ENCODE results near the gene TBX2. TPM values are rescaled to one million over a fixed set of nuclear protein-coding genes. Genes with fewer than 3 reads are reported as not detected.

The TBX2 gene
- total and polyA plus RNA-seq, 9 of the 15 experiments (the other 6 are each of a cell fraction or from before 2014, with no cell fraction given): 0.18 TPM; not detected in 8

- TF ChIP-seq CUX1 (CRISPR knock-in tag; IDR thresholded peaks at IDR 0.05) (no peak), ZNF586 (CRISPR knock-in tag; conservative IDR thresholded peaks at IDR 0.05) (no peak)
Observed at GRCh38 chr17:61411011-61411260, 11.3 kb downstream of the TBX2 start (continued).

GRCh38 chr17:61411261-61412142 lies 11.9 kb downstream of the TBX2 start:
- in situ Hi-C loops (cut with MboI) (no loop called here), intact Hi-C loops (cut with micrococcal nuclease) (loop anchor here (2.0 to 10.0 kb wide), 4 partner anchors 139 to 423 kb away; no protein-coding TSS in a partner anchor)
- no peak overlapping the region for H3K27ac ChIP-seq (ENCODE audit: extremely low read depth, low read depth, low read length)
- CTCF ChIA-PET (ENCODE audit: low intra/inter-chr PET ratio): interaction anchor here (0.6 to 1.8 kb wide), 2 partner anchors 140 to 426 kb away, joined by 3 to 11 read pairs; no protein-coding TSS in a partner anchor
- H3K9me3 ChIP-seq (replicated peaks; ENCODE audit: control insufficient read depth, insufficient read depth, low read depth, low read length): no peaks in the 10 kb centered on the region
- H4K20me1 ChIP-seq (replicated peaks; ENCODE audit: control insufficient read depth, insufficient read depth, low read length): no peaks in the 10 kb centered on the region
- H3K4me1 ChIP-seq (replicated peaks in 1 of 2; ENCODE audit: control insufficient read depth in 2 of 2, insufficient read depth in 2 of 2, low read length in 2 of 2): peaks cover 0 to 39% of the 10 kb centered on the region in 2 experiments; a peak in 3 of 5 replicates
- H3K4me3 ChIP-seq: no peak overlapping the region
- FAIRE-seq (no peak), ATAC-seq (no peak), DNase-seq (ENCODE audit: extremely low read depth in 1 of 4, low spot score in 3 of 4) (no peak)
- no peaks in the 10 kb centered on the region for H3K9me1 ChIP-seq (ENCODE audit: control insufficient read depth, insufficient read depth, low read length)
- H3K4me2 ChIP-seq (ENCODE audit: insufficient read depth, low read length): no peak overlapping the region
- H2AFZ ChIP-seq (ENCODE audit: low read depth, low read length): no peak overlapping the region
- peaks cover 10 to 23% of the 10 kb centered on the region in 2 experiments; a peak in 3 of 5 replicates for H3K27me3 ChIP-seq (ENCODE audit: control insufficient read depth in 2 of 2, insufficient read depth in 2 of 2, low read length in 2 of 2)
- H3K79me2 ChIP-seq (ENCODE audit: control insufficient read depth, insufficient read depth, low read length): no peaks in the 10 kb centered on the region
- no TSS peak for BruUV-seq (replicated peaks)
- WGBS (ENCODE audit: insufficient coverage, low coverage, missing lambda C conversion rate): 79% methylated on average over 24 of the region's 75 CpGs
- POLR2A ChIA-PET: interaction anchor here (0.7 kb wide), 1 partner anchor 132 kb away, joined by 3 read pairs; no protein-coding TSS in a partner anchor
- H3K9ac ChIP-seq (ENCODE audit: insufficient read depth in 1 of 2, low read depth in 2 of 2, low read length in 2 of 2): no peak overlapping the region
- no peaks in the 10 kb centered on the region for H3K36me3 ChIP-seq (ENCODE audit: control insufficient read depth, insufficient read depth, low read length)
- TF ChIP-seq YBX1 (IDR thresholded peaks at IDR 0.05) (no peak), NCOA6 (IDR thresholded peaks at IDR 0.05) (no peak), ZNF830 (CRISPR knock-in tag; IDR thresholded peaks at IDR 0.05) (no peak), ZNF23 (CRISPR knock-in tag; IDR thresholded peaks at IDR 0.05) (no peak), SMARCA4 (IDR thresholded peaks at IDR 0.05) (no peak), ELF4 (CRISPR knock-in tag; IDR thresholded peaks at IDR 0.05) (no peak), ATF4 (CRISPR knock-in tag; IDR thresholded peaks at IDR 0.05) (no peak), ZZZ3 (IDR thresholded peaks at IDR 0.05) (no peak), EWSR1 (IDR thresholded peaks at IDR 0.05; ENCODE audit: borderline replicate concordance, low read depth, partially characterized antibody) (peak; percentile 81), GABPB2 (CRISPR knock-in tag; conservative IDR thresholded peaks at IDR 0.05) (no peak), CBFA2T3 (IDR thresholded peaks at IDR 0.05) (no peak), NR2C2 (CRISPR knock-in tag; IDR thresholded peaks at IDR 0.05) (no peak), NR2C2 (tag; IDR thresholded peaks at IDR 0.05) (0 out of 2 replicates have a peak, but pooled peaks have one; percentile 20), FOXP1 (CRISPR knock-in tag; IDR thresholded peaks at IDR 0.05) (no peak), LCOR (CRISPR knock-in tag; IDR thresholded peaks at IDR 0.05) (no peak)
